ENCODE results near the gene SNORC.

The SNORC gene

DNA sequence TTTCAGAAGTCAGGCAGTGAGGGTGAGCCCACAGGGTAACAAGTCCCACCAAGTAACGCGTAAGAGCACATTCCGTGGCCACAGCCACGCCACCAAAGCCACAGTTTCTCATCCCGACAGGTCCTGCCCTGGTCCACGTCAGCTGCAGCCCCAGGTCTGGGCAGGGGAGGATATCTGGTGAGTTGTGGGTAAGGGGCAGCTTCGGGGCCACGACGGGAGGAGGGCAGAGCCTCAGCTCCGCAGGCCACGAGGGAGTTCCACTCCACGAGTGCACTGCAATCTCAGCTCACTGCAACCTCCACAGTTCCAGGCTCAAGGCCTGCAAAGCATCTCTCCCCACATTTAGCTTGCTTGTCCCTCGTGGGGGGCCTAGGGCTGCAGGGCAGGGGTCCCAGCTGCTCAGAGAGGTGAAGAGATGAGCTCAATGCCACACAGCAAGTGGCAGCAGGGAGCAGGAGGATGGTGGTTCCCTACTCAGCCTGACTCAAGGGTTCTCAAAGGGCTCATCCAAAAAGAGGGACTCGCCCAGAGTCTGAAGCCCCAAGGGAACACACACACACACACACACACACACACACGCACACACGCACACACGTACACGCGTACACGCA, 12.5 kb downstream of the SNORC start:
- no peak for DNase-seq (ENCODE audit: low spot score)

DNA sequence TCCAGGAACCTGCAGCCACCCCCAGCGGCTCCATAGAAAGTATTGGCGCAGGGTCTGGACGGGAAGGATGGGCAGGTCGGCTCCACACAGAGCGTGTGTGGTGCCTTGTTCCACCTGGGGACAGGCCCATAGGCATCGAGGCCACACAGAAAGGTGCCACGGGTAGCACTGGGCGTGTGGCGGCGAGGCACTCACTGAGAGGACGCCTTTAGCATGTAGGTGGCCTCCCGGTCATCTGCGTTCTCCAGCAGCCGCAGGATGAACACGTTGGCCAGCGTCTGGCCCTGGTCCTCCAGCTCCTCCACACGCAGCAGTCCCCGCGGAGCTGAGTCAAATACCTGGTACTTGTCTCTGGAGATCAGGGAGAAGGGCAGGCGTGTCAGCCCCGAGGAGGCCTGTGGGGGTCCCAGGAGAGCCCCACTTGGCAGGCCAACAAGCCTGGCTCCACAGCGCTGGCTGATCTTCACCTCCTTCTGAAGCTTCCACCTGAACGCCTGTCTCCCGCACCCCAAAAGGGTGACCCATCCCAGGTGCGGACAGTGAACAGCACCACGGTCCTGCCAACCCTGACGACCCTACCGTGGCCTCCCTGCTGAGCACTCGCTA, 13.2 kb downstream of the SNORC start:
- no peak for DNase-seq (ENCODE audit: low spot score)

DNA sequence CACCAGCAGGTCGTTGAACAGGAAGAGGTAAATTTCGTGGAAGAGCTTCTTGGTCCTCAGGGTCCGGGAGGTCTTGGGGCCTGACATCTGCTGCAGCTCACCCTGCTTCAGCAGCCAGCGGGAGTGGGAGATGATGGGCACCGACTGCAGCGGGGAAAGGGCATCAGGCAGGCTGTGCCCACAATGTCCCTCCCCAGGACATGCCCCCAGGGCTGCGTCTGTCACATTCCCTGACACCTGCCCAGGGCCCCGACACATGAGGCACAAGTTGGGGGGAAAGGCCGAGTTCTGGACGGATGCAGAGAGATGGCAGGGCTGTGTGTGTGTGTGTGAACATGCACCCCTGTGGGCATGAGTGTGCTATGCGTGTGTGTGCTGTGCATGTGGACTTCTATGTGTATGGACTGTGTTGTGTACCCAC, 13.9 kb downstream of the SNORC start:
- DNase-seq (ENCODE audit: low spot score) = no peak

DNA sequence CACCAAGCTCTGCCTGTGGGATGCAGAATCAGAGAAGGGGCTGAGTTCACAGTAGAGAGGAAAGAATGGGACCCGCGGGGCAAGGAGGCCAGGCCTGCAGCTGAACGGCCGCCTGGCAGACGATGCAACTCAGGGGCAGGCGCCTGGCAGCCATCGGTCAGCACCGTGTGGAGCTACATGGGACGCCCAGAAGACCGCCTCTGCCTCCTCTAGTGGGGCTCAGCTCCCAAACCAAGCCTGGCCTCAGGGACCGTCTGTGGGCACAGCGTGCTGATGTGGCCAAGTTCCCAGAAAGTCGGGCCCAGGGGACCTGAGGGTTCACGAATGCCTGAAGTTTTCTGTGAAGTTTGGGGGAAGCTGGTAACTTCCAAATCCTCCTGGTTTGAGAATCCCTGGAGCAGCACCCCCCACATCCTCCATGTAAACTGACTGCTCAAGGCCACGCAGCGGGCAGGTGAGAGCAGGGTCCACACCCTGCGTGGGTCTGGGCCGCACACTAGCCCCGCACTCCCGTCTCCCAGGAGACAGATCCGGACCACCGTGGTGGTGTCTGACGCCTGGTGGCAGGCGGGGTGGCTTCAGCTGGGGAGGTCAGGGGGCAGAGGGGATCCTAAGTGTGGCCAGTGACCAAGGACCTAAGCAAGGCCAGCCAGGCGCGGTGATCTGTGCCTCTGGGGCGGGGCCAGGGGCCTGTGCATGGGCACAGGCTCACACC, 14.6 kb downstream of the SNORC start:
- no peak for DNase-seq (ENCODE audit: low spot score)

DNA sequence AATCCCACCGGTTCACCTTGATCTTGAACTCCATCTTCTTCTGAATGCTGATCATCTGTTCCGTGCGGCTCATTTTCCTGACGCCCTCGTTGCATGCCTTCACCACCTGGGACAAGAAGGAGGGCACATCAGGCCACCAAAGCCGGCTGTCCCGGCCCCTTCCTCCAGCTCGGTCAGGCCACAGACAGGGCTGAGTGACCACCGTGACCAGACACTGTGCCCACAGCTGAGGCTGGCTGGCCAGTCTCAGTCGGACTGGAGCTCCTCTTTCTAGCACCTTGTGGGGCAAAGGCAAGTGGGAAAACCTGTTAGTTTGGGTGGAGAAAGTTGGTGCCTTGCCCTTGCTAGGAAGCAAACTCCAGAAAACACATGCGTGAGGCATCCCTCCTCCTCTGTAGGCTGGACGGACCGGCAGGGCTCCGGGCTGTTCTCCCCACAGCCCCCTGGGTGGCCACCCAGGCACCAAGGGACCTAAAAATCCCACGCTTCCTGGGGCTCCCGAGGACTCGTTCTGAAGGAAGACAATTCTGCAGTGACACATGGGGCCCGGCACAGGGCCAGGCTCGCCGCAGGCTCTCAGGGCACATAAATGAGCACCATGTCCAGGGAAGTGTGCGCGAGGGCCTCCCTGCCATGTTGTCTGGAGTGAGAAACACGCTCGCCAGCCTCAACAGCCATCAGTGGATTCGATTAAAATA, 15.3 kb downstream of the SNORC start:
- DNase-seq (ENCODE audit: low spot score) = no peak

DNA sequence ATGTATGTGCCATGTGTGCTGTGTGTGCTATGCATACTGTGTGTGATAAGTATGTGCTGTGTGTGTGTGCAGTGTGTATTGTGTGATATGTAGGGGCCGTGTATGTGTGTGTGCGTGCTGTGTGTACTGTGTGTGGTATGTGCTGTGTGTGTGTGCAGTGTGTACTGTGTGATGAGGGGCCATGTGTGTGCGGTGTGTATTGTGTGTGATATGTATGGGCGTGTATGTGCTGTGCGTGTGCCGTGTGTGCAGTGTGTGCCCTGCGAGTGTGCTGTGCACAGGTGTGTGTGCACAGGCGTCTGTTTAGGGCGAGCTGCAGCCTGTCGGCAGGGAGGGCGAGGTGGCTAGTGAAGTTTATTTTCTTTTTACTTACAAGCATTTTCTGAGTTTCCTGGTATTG, 16.1 kb downstream of the SNORC start:
- no peak for DNase-seq (ENCODE audit: low spot score)

DNA sequence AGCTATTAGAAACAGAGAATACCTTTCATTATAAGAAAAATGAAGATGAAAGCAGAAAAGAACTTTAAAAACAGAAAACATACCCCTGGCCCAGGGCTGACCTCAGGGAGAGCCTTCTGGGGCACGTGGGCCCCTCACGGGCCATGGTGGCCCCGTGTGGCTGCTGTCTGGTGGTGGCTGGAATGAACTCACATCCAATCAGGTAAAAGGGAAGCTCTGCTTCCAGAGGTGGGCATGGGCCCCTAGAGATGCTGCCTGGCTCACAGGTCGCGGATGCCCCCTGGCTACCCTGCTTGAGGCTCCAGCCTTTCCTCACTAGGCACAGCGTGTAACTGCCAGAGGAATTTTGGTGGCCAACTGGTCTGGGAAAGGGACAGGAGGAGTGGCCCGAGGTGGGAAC, 16.6 kb downstream of the SNORC start:
- no peak for DNase-seq (ENCODE audit: low spot score)

DNA sequence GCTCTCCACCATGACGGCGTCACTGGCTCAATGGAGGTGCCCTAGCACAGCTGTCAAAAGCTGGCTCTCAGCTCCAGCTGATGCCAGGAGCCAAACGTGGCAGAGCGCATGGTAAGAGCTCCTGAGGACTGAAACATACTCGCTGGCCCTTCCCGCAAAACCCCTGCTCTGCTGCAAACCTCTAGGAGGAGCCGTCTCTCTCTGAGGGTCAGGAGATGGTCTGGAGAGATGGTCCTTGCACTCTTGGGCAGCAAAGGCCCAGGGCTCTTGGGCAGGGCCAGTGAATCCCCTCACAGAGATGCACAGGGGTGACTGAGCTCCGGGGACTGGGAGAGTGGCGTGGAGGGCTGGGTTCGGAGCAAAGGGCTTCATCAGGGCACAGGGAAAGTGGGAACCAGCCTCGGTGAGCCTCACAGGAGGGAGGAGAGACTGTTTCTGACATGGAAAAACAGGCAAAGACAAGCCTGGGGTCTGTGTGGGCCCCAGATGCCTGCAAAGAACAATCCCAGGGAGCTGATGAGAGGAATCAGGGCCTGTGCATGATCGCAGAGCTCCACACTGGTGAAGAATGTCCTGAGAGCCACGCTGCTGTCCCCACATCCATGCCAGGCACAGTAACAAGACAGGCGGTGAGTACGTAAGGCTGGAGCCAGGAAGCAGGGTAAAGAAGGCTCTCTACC, 17.2 kb downstream of the SNORC start:
- no peak for DNase-seq (ENCODE audit: low spot score)

DNA sequence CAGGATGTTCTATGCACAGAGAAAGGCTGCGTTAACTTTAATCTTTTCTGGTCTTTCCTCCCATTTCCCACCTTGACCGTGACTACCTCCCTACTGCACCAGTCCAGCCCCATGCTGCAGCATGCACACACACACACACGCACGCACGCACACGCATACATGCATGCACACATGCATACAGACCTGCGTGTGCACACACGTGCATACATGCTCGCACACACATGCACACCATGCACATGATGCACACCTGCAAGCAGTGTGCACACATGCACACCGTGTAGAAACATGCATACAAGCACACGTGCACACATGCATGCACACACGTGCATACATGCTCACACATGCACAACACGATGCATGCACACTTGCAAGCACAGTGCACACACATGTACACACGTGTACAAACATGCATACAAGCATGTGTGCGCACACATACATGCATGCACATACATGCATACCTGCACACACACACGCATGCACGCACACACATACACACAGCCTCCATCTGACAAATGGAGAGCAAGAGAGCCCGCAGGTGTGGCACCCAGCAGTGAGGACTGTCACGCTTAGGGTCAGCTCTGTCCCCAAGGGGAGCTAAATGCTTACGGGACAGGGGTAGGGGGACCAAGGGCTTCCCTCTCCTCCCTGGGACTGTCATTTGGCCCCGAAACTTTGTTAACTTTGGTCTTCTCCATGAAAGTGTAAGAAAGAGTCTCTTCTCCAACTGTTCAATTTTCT, 18.2 kb downstream of the SNORC start:
- no peak for DNase-seq (ENCODE audit: low spot score)

DNA sequence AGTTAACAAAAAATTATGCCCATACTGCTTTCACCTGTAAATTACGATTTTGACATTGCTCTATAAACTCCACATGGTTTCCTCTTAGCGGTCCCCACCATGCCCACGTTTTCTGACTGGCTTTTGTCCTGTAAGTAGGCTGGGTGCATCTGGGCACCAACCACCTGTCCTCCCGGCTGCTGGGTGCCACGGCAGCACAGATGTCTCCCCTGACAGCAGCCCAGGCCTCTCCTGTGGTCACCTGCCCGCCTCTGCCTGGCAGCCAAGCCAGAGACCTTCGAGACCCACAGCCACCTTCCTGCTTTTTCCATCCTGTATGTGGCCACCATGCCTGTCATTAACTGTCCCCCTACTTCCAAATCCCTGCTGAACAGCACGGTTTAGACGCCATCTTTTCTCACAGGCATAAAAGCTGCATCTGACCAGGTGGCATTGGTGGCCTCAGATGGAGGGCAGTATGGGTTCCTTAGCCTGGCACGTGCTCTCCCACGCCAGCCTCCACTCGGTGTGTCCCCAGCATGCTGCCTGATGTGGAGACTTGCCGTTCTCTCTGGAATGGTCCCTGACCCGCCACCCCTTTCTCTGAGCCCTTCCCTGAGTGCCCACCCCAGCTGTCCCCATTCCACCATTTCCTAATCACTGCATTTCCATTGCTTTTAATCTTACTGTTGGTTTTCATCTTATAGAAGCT, 18.9 kb downstream of the SNORC start:
- DNase-seq (ENCODE audit: low spot score) = no peak

DNA sequence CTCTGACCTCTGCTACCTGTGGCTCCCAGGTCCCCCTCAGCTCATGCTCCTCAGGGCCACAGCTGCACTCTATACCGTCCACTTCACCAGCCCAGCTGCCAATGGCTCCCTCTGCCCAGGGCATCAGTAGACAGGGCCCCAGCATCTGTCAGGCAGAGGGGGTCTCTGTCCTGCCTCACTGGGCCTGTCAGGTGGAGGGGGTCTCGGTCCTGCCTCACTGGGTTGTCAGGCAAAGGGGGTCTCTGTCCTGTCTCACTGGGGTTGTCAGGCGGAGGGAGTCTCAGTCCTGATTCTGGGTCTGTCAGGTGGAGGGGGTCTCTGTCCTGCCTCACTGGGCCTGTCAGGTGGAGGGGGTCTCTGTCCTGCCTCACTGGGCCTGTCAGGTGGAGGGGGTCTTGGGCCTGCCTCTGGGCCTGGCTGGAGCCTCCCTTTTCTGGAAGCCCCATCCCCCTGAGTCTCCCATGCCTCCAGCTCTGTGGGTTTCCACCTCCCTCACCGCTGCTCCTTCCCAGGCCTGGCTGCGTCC, 19.9 kb downstream of the SNORC start:
- DNase-seq (ENCODE audit: low spot score) = no peak

DNA sequence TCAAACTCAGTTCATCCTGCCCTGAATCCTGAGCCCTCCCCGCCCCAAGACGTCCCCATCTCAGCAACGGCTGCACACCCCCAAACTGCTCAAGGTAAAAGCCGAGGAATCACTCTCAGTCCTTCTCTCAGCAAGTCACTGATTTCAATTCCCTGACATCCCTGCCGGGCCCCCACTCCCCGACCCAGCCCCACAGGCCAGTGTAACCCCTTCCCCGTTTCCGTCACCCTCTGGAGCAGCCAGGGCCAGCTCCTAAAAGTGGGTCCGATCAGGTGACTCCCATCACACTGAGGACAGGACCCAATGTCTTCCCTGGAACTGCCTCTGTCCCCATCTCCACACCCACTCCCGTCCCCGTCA, 20.5 kb downstream of the SNORC start:
- no peak for DNase-seq (ENCODE audit: low spot score)

DNA sequence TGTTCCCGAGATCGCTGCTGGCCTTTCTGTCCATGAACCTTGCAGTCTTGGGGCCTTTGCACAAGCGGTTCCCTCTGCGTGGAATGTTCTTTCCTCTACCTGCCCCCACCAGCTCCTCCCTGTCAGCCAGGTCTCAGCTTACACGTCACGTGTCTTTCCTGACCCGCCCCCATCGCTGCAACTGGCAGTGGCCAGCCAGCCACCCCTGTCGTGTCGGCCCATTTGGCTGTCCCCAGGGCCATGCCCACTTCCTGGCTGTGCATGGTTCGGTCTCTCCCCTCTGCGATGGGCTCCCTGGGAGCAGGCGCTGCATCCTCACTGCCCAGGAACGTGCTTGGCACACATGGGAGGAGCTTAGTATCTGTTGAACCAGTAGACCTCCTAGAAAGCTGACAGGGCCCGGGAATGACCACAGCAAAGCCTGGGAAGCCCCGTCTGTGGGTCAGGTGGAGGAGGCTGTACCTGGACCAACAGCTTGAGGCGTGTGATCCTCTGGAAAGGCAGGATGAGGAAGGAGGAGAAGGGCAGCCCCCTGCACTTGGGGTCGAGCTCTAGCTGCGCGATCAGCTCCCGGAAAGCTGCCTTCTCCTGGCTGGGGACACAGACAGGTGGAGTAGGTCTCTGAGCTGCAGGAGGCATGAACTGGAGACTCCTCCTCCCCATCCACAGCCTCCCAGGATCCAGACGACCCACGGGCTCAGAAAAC, 21.0 kb downstream of the SNORC start:
- DNase-seq (ENCODE audit: low spot score) = peak; percentile 65

DNA sequence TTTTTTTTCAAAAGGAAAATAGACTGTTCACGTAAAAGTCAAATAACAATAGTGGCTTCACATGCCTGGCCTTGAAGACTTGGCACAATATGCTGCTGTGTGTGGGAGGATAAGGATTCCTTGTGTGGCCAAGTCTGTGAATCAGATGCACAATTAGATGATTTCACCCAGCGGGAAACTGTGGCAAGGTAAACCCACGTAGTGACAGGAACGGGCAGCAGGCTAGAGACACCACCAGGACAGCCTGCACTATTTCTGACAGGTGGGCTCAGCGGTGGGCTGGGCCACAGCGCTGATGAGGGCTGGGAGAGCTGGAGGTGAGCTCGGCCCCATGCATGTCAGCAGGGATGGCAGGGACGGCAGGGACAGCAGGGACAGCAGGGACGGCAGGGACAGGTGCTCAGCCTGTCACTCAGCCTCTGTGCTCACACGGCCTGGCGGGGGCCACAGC, 21.6 kb downstream of the SNORC start:
- DNase-seq (ENCODE audit: low spot score) = peak; percentile 35

DNA sequence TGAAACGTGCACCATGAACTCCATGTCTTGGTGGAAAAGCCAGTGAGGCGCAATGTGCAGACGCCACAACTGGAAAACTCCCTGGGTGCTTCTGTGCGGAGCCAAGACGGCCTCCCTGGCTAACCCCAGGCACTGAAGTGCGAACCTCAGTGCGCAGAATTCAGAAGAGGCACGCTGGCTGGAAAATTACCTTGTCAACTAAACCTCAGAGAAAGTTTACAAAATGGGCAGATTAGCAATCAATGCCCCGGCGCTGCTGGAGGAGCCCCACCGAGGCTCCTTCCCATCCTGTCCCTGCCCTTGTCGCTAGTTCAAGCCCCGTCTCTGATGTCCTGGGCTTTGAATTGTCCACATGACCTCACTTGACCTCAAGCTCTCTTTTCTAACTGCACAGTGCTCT, 22.2 kb downstream of the SNORC start:
- no peak for DNase-seq (ENCODE audit: low spot score)

DNA sequence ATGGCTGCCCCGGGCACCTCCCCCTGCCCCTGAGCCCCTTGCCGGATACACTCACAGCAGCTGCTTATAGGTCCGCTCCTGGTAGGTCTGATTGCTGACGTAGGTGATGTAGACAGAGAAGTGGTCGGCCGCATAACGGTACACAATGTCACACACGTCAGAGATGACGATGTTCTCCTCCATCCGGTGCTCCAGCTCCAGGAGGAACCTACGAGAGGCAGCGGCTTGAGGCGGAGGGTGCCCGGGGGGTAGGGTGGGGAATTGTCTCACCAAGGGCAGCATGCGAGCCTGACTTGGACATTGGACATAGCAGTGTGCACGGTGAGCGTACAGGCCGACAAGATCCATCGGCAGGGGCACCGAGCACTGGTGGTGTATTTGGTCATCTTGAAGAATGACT, 22.8 kb downstream of the SNORC start:
- no peak for DNase-seq (ENCODE audit: low spot score)

DNA sequence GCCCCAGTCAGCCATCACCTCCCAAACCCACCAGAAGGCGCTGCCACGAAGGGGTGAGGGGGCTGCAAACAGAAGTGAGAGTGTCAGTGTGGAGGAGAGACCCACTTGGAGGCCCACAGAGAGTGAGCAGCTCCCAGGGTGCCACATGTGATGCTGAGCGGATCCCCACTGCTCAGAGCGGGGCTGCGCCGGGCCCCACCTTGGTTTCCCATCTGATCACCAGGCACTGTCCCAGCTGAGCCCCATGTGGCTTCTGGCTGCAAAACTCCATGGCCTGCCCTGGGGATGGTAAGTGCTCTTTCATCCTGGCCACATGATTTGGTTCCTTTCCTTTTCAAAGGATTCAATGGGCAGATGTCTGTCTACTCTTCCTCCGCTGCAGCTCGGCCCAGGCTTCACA, 23.8 kb downstream of the SNORC start:
- no peak for DNase-seq (ENCODE audit: low spot score)

DNA sequence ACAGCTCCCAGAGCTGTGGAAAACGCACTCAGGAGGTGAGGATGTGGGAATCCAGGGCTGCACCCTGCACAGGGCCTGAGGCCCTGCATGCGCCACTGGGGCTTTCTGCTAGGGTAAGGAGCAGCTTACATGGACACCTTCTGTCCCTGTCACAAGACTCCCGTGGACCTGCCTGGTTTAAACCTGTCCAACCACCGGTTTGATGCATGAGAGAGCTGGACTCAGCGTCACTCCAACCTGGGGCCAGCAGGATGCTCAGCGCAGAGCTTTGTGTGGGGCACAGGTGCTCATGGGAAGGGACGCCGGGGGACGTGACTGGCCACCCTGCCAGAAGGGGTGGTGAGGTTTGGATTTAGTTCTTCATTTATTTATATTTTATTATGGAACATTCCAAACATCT, 24.2 kb downstream of the SNORC start:
- DNase-seq (ENCODE audit: low spot score) = no peak

DNA sequence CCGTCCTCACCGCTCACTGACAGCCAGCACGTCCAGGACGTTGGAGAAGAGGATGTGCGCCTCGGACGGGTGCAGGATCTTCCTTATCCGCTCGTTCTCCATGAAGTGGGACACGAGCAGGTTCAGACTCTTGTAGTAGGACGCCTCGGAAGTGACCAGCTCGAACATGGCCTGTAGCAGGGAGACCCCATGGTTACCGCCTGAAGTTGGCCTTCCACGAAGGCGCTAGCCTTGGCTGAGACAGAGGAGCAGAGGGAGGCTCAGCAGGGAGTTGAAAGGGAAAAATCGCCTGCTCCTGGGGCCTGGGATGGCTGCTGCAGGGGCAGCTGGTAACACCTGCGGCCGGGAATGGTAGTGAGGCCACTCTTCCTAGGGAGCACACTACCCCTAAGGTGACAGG, 24.7 kb downstream of the SNORC start:
- DNase-seq (ENCODE audit: low spot score) = no peak

DNA sequence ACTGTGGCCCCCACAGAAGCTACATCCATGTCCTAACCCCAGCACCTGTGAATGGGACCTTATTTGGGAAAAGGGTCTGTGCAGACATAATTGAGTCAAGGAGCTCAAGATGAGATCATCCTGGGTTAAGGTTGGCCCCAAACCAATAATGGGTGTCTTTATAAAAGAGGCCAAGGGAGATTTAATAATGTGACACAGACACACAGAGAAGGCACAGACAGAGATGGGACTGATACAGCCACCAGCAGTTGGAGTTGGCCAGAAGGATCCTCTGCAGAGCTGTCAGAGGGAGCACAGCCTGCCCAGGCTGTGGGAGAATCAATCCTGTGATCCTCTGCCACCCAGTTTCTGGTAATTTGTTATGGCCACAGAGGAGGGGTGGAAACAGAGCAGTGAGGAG, 26.0 kb downstream of the SNORC start:
- no peak for DNase-seq (ENCODE audit: low spot score)

Data from hepatic stellate cell (primary cell).